Heart left ventricle (tissue), 16 donors: ENCODE results near the gene CNOT11. TPM values are rescaled to one million over a fixed set of nuclear protein-coding genes. Genes with fewer than 3 reads are reported as not detected.
A peak's percentile ranks its signal among the peaks of the same experiment; 100 is the strongest.
"Not testable (repeated sequence)": the region's sequence is repeated elsewhere in the genome, so short reads cannot be mapped to it uniquely, and the experiment has no call there.

Experiments
- ATAC-seq, 4 donors: fragments of 200-7000 bp; cut with Tn5 transposase; one replicate each; pipeline ENCODE4 v1.9.1; 2020 to 2022; ENCODE audit warnings: moderate library complexity in 4 of 4, mild to moderate bottlenecking in 3 of 4, moderate number of reproducible peaks in 1 of 4
- DNase-seq, 5 donors: peaks; one replicate each; pipeline ENCODE4 v3.0.0-alpha.2; 2020
- H3K27ac ChIP-seq, 12 donors: fragments of 200-600 bp; sonication (generic) in 4 of 12; one replicate each; pipeline versions ENCODE4 v1.5.0 to v1.8.0; 2016 to 2022; ENCODE audit warnings: mild to moderate bottlenecking in 2 of 12
- H3K27me3 ChIP-seq, 9 donors: fragments of 200-600 bp; sonication (generic) in 2 of 9; one replicate each; pipeline versions ENCODE4 v1.5.1 to v1.8.0; 2016 to 2022; ENCODE audit warnings: mild to moderate bottlenecking in 3 of 9
- H3K36me3 ChIP-seq, 9 donors: fragments of 200-600 bp; sonication (generic) in 2 of 9; one replicate each; pipeline versions ENCODE4 v1.5.0 to v1.8.0; 2018 to 2022; ENCODE audit warnings: mild to moderate bottlenecking in 2 of 9
- H3K4me1 ChIP-seq, 12 donors: fragments of 200-600 bp; sonication (generic) in 4 of 12; one replicate each; pipeline versions ENCODE4 v1.5.0 to v1.8.0; 2016 to 2022; ENCODE audit warnings: mild to moderate bottlenecking in 3 of 12
- H3K4me3 ChIP-seq, 12 donors: fragments of 200-600 bp; sonication (generic) in 4 of 12; one replicate each; pipeline versions ENCODE4 v1.5.0 to v1.8.0; 2017 to 2022; ENCODE audit warnings: mild to moderate bottlenecking in 9 of 12, moderate library complexity in 4 of 12
- H3K9me3 ChIP-seq, 12 donors: fragments of 200-600 bp; sonication (generic) in 4 of 12; one replicate each; pipeline versions ENCODE4 v1.5.0 to v1.8.0; 2016 to 2022; ENCODE audit warnings: mild to moderate bottlenecking in 1 of 12
- POLR2A ChIP-seq, 2 donors: fragments of 450-650 bp; IDR thresholded peaks; one replicate each; pipeline ENCODE4 v1.6.1; 2017; ENCODE audit warnings: antibody characterized with exemption in 2 of 2, mild to moderate bottlenecking in 2 of 2, moderate library complexity in 2 of 2
- WGBS, 4 donors: extraction: QIAGEN DNeasy Blood & Tissue Kit in 2 of 4; methylation state at CpG; one replicate each; pipeline versions ENCODE4 v1.1.5 to v1.1.7; 2013 to 2018; 5-methylcytosine and 5-hydroxymethylcytosine counted together
- intact Hi-C, 10 donors: fragments of 100-400 bp; cut with DNase I; formaldehyde crosslinking; loops; one replicate each; pipeline versions ENCODE4 v1.11.1 to v1.14.2; 2022
- polyA plus RNA-seq, 2 donors: library from polyadenylated mRNA; stranded (reverse); fragments of 200-250 nt; gene quantifications; one replicate each; pipeline ENCODE4 v1.2.3, GENCODE V29; 2013
- total RNA-seq, 9 donors: library from RNA; depleted of rRNA in 2 of 9; stranded (reverse); fragments of >200 nt in 2 of 9; fragmentation: NEBNext Ultra II Directional in 3 of 9; extraction: Animal tissue kit (Norgen Biotek cat#: 25700) in 3 of 9; gene quantifications; one replicate each; pipeline versions ENCODE4 v1.1.0 to v1.2.4, GENCODE V29; 2016 to 2023
- TF ChIP-seq, protein P1 (sequence below), 12 donors: fragments of 200-600 bp; sonication (generic) in 4 of 12; IDR thresholded peaks; one replicate each; pipeline versions ENCODE4 v1.5.0 to v1.8.0; 2018 to 2022; ENCODE audit warnings: antibody characterized with exemption in 12 of 12, mild to moderate bottlenecking in 5 of 12
- donor health status: ischemic (EF 13 %, LVEDD 7.1; RV severe dilation, severe dysfunction).
- donor health status: healthy with polysubstance abuse.
- donor health status: DM: no; HTN: yes; CAD: no.
- donor health status: DM: no; HTN: no; CAD: no.
- donor health status: ischemic (EF 25% LVEDD 6.9; RV normal size, moderate dysfunction).
- donor health status: ischemic (EF 25% LVEDD 5.7; RV mildly dilated, moderate dysfunction).
- donor health status: healthy.
- donor health status: DM: yes; HTN: yes; CAD: no.
- donor health status: ischemic (EF 35%, LVEDD 5.7; RV mildly dilated, moderate dysfunction).
- donor health status: nonischemic (EF 11% LVEDD 7.7; RV severe dilation, severe dysfunction).
- donor health status: DM: yes; HTN: yes; CAD: no.
- donor health status: PGD.
- donor health status: ischemic (EF 29% LVEDD 5.4; RV normal size, mild dysfunction).
- donor health status: nonischemic (EF 23%, LVEDD 6.1; RV moderate dilation, normal function).

CNOT11 gene
- total and polyA plus RNA-seq, 11 donors, result 14.0 to 62.5 (median 40.1) TPM

DNA sequence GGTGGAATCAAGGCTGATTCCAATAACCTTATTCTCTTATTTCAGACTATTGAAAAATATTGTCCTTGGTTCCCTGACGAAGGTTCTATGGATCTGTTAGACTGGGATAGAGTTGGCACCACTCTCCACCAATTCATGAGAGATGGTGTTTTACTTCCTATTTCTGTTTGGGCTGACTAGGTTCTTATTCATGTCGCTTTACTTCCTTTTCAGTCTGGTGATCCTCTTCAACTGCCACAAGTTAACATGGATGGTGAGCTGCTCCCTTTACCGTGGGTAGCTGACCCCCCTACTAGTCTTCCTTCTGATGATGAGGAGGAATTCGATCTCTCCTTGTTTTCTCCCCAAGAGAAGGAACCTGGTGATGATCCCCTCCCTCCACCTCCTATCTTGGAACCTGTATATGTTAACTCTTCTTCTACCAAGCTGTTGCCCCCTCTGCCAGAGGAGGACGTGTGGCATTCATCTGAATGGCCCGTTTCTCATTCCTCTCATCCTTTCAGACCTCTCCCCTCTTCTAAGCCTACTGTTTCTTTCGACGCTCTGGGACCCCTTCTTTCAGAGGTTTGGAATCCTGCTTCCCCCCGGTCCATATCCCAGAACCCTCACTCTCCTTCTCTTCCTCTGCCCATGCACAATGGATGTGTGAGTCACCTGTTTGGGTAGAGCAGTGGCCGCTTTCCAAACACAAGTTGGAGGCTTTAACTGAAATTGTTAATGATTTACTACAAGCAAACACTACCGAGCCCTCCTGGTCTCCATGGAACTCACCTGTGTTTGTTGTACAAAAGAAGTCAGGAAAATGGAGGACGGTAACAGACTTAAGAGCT is 13.5 kb upstream of the CNOT11 start:
- no peak for ATAC-seq
- 88 to 91% (median 90%) methylated on average over 12 of the region's 12 CpGs for WGBS, 4 donors
- intact Hi-C loops, result no loop called here
- Histone ChIP-seq H3K27me3 (no peaks in the 10 kb centered on the region), H3K4me1 (peaks cover 0 to 35% (median 12%) of the 10 kb centered on the region in 12 donors), H3K27ac (no peak overlapping the region), H3K9me3 (peaks cover 0 to 9% (median 0%) of the 10 kb centered on the region in 12 donors), H3K36me3 (no peaks in the 10 kb centered on the region), H3K4me3 (no peak overlapping the region)
- TF ChIP-seq POLR2A (IDR thresholded peaks at IDR 0.05), result no peak
- TF ChIP-seq, protein P1, sequence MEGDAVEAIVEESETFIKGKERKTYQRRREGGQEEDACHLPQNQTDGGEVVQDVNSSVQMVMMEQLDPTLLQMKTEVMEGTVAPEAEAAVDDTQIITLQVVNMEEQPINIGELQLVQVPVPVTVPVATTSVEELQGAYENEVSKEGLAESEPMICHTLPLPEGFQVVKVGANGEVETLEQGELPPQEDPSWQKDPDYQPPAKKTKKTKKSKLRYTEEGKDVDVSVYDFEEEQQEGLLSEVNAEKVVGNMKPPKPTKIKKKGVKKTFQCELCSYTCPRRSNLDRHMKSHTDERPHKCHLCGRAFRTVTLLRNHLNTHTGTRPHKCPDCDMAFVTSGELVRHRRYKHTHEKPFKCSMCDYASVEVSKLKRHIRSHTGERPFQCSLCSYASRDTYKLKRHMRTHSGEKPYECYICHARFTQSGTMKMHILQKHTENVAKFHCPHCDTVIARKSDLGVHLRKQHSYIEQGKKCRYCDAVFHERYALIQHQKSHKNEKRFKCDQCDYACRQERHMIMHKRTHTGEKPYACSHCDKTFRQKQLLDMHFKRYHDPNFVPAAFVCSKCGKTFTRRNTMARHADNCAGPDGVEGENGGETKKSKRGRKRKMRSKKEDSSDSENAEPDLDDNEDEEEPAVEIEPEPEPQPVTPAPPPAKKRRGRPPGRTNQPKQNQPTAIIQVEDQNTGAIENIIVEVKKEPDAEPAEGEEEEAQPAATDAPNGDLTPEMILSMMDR (IDR thresholded peaks at IDR 0.05), result no peak
- no peak for DNase-seq

DNA sequence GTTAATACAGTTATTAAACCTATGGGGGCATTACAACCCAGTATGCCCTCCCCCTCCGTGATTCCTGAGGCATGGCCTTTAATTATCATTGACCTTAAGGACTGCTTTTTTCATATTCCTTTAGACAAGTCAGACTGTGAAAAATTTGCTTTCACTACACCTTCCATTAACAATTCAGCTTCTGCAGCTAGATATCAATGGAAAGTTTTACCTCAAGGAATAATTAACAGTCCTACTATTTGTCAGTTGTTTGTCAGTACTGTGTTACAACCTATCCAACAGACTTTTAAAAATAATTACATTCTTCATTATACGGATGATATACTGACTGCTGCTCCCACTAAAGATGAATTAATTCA is 12.9 kb upstream of the CNOT11 start:
- H3K9me3 ChIP-seq, H3K36me3 ChIP-seq, H3K27ac ChIP-seq, intact Hi-C loops, H3K4me3 ChIP-seq, H3K27me3 ChIP-seq, ATAC-seq, DNase-seq: not testable (repeated sequence)
- 77 to 80% (median 78%) methylated on average over 2 of the region's 2 CpGs for WGBS, 4 donors
- peaks cover 0 to 29% (median 8%) of the 10 kb centered on the region in 12 donors for H3K4me1 ChIP-seq

DNA sequence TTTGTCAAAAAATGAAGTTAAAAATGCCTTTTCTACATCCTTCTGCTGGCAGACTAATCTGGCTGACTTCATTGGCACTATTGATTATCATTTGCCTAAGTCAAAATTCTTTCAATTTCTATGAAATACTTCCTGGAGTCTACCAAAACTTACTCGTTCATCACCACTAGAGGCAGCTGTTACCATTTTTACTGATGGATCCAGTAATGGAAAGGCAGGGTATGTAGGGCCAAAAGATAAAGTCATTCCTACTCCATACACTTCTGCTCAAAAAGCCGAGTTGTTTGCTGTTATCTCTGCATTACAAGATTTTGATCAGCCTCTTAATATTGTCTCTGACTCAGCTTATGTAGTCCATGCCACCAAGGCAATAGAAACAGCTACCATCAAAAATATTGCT is 12.0 kb upstream of the CNOT11 start:
- Histone ChIP-seq H3K27ac (peak overlapping the region in 4 of 12 donors; percentile 1 to 36 (median 24)), H3K4me1 (peaks cover 0 to 25% (median 6%) of the 10 kb centered on the region in 12 donors)
- intact Hi-C loops, DNase-seq, H3K4me3 ChIP-seq, H3K27me3 ChIP-seq, H3K9me3 ChIP-seq, H3K36me3 ChIP-seq, ATAC-seq: not testable (repeated sequence)
- TF ChIP-seq, protein P1 (IDR thresholded peaks at IDR 0.05), result peak; percentile 16 to 54 (median 42)
- WGBS, 4 donors, result 6 to 9% (median 7%) methylated on average over 2 of the region's 2 CpGs

DNA sequence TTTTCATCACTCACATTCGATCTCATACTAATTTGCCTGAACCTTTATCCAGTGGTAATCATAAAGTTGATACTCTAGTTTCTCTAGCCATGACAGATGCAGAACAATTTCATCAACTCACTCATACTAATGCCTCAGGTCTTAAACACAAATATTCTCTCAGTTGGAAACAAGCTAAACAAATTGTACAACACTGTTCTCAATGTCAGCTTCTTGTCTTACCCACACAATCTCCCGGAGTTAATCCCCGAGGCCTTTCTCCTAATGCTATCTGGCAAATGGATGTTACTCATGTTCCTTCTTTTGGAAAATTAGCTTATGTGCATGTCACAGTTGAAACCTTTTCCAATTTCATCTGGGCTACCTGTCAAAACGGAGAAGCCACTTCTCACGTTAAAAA is 11.5 kb upstream of the CNOT11 start:
- Histone ChIP-seq H3K36me3 (no peaks in the 10 kb centered on the region), H3K4me3 (no peak overlapping the region), H3K4me1 (peaks cover 0 to 25% (median 6%) of the 10 kb centered on the region in 12 donors), H3K27me3 (no peaks in the 10 kb centered on the region), H3K27ac (peak overlapping the region in 4 of 12 donors; percentile 1 to 36 (median 24)), H3K9me3 (peaks cover 0 to 2% (median 0%) of the 10 kb centered on the region in 12 donors)
- DNase-seq, result no peak
- TF ChIP-seq, protein P1 (IDR thresholded peaks at IDR 0.05), result no peak
- TF ChIP-seq POLR2A (IDR thresholded peaks at IDR 0.05), result no peak
- WGBS, 4 donors, result 50 to 59% (median 55%) methylated on average over 5 of the region's 5 CpGs
- no peak for ATAC-seq
- intact Hi-C loops, result no loop called here

DNA sequence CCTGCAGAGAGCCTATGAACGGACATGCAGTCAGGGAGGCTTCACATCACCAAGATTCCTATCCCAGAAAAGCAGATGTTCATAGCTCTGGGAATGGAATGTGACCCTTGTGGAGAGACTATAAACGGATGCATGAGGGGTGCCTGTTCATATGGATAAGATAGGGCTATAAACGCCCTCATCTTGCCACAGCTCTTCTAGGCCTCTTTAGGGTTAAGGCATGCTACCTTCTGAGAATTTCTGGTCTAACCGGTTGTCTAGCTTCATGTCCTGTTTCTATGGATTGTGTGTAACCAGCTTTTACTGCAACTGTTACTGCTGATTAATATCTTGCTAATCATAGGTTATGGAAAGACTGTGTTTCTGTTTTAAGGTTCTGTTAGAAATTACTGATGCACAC is 8.3 kb upstream of the CNOT11 start:
- H3K27me3 ChIP-seq, DNase-seq, H3K27ac ChIP-seq, H3K36me3 ChIP-seq, intact Hi-C loops, H3K9me3 ChIP-seq, H3K4me3 ChIP-seq, ATAC-seq: not testable (repeated sequence)
- 51 to 70% (median 60%) methylated on average over 4 of the region's 4 CpGs for WGBS, 4 donors
- peaks cover 0 to 14% (median 0%) of the 10 kb centered on the region in 12 donors for H3K4me1 ChIP-seq

DNA sequence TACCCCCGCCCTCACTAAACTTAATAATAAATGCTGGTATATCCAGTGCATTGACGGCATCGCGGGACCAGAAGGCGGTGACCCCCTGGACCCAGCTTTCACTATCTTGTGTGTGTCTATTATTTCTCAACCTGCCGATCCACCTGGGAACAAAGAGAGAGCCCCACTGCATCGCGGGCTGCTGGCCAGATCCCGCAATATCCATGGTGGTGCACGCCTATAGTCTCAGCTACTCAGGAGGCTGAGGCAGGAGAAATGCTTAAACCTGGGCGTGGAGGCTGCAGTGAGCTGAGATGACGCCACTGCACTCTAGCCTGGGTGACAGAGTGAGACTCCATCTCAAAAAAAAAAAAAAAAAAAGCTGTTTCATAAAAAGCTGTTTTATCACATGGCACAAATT is 7.8 kb upstream of the CNOT11 start:
- H3K36me3 ChIP-seq, H3K27ac ChIP-seq, DNase-seq, ATAC-seq, H3K9me3 ChIP-seq, H3K27me3 ChIP-seq, H3K4me3 ChIP-seq, intact Hi-C loops: not testable (repeated sequence)
- peaks cover 0 to 11% (median 0%) of the 10 kb centered on the region in 12 donors for H3K4me1 ChIP-seq
- 96 to 98% (median 97%) methylated on average over 12 of the region's 12 CpGs for WGBS, 4 donors

DNA sequence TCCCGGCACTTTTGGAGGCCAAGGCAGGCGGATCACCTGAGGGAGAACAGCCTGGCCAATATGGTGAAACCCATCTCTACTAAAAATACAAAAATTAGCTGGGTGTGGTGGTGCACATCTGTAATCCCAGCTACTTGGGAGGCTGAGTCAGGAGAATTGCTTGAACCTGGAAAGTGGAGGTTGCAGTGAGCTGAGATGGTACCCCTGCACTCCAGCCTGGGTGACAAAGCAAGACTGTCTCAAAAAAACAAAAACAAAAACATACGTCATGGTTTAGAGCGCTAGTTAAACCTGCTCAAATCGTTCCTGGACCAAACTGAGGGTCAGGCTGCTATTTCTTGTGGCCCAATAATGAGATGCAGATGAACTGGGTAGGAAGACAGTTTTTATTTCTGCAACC is 7.2 kb upstream of the CNOT11 start:
- intact Hi-C loops, H3K36me3 ChIP-seq, ATAC-seq, H3K4me1 ChIP-seq, H3K27me3 ChIP-seq, H3K9me3 ChIP-seq, DNase-seq, H3K27ac ChIP-seq, H3K4me3 ChIP-seq: not testable (repeated sequence)
- 95 to 97% (median 96%) methylated on average over 5 of the region's 5 CpGs for WGBS, 4 donors

DNA sequence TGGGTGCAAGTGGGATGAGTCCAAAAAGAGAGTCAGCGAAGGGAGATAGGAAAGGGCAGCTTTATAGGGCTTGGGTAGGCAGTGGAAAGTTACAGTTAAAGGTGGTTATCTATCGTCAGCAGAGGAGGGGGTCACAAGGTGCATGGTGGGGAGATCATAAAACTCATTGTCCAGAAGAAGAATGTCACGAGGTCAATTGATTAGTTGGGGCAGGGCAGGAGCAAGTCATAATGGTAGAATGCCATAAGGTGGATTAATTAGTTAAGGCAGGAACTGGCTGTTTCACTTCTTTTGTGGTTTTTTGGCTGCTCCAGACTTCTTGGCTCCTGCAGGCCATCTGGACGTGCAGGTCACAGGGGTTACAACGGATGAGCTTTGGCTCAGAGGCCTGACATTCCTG is 3.9 kb upstream of the CNOT11 start:
- 58 to 66% (median 60%) methylated on average over 5 of the region's 5 CpGs for WGBS, 4 donors
- H3K4me3 ChIP-seq, H3K9me3 ChIP-seq, DNase-seq, intact Hi-C loops, H3K27me3 ChIP-seq, ATAC-seq, H3K36me3 ChIP-seq: not testable (repeated sequence)
- Histone ChIP-seq H3K4me1 (peaks cover 0 to 15% (median 9%) of the 10 kb centered on the region in 12 donors), H3K27ac (peak overlapping the region in 2 of 12 donors; percentile 44 to 47)
